ENCODE data around the gene SOX18. TPM values are rescaled to one million over a fixed set of nuclear protein-coding genes. Genes with fewer than 3 reads are reported as not detected.

The SOX18 gene
- total and polyA plus RNA-seq, 2 of the 13 experiments (the other 11 are each of a cell fraction or from before 2014, with no cell fraction given), result 1.6 to 1.9 TPM

GRCh38 chr20:64056889-64057627 lies 7.6 kb upstream of the SOX18 start (continued):
- TF ChIP-seq ZNF30 (CRISPR knock-in tag; IDR thresholded peaks at IDR 0.05), result peak; percentile 77; the same call in 1 of the 2 replicates
- peak; percentile 58; the same call in 1 of the 2 replicates for TF ChIP-seq ZNF232 (CRISPR knock-in tag; IDR thresholded peaks at IDR 0.05; ENCODE audit: borderline replicate concordance)
- TF ChIP-seq DZIP1 (CRISPR knock-in tag; IDR thresholded peaks at IDR 0.05), result peak; percentile 87
- no peak for TF ChIP-seq RORA (CRISPR knock-in tag; IDR thresholded peaks at IDR 0.05)
- TF ChIP-seq WIZ (CRISPR knock-in tag; IDR thresholded peaks at IDR 0.05), result peak; percentile 69; the same call in 1 of the 2 replicates
- TF ChIP-seq TARDBP (CRISPR knock-in tag; IDR thresholded peaks at IDR 0.05), result peak; percentile 32; the same call in 1 of the 2 replicates
- TF ChIP-seq ZKSCAN8 (CRISPR knock-in tag; IDR thresholded peaks at IDR 0.05; ENCODE audit: borderline replicate concordance), result no peak
- no peak for TF ChIP-seq ZMYM4 (CRISPR knock-in tag; IDR thresholded peaks at IDR 0.05)
- no peak for TF ChIP-seq HNRNPH1 (optimal IDR thresholded peaks at IDR 0.05; ENCODE audit: low read depth, low read length)
- 0 out of 2 replicates have a peak, but pooled peaks have one; percentile 50 for TF ChIP-seq ZNF558 (CRISPR knock-in tag; IDR thresholded peaks at IDR 0.05; ENCODE audit: borderline replicate concordance)
- TF ChIP-seq MLX (CRISPR knock-in tag; IDR thresholded peaks at IDR 0.05), result 0 out of 2 replicates have a peak, but pooled peaks have one; percentile 10
- no peak for TF ChIP-seq ISX (CRISPR knock-in tag; conservative IDR thresholded peaks at IDR 0.05)
- 0 out of 2 replicates have a peak, but pooled peaks have one; percentile 45 for TF ChIP-seq ZNF20 (CRISPR knock-in tag; IDR thresholded peaks at IDR 0.05)
- TF ChIP-seq ZBTB10 (CRISPR knock-in tag; IDR thresholded peaks at IDR 0.05; ENCODE audit: borderline replicate concordance), result no peak
- no peak for TF ChIP-seq SUZ12 (IDR thresholded peaks at IDR 0.05; ENCODE audit: low read depth, low read length)
- TF ChIP-seq ZNF577 (CRISPR knock-in tag; IDR thresholded peaks at IDR 0.05; ENCODE audit: borderline replicate concordance, low read depth), result no peak
- TF ChIP-seq TEAD3 (CRISPR knock-in tag; optimal IDR thresholded peaks at IDR 0.05; ENCODE audit: borderline replicate concordance), result peak; percentile 2
- TF ChIP-seq KLF6 (CRISPR knock-in tag; IDR thresholded peaks at IDR 0.05), result 0 out of 2 replicates have a peak, but pooled peaks have one; percentile 11
- peak; percentile 87; the same call in 1 of the 2 replicates for TF ChIP-seq AKAP8 (CRISPR knock-in tag; IDR thresholded peaks at IDR 0.05)
- 0 out of 2 replicates have a peak, but pooled peaks have one; percentile 52 for TF ChIP-seq ZZZ3 (CRISPR knock-in tag; IDR thresholded peaks at IDR 0.05; ENCODE audit: borderline replicate concordance)
- no peak for TF ChIP-seq ELF1 (CRISPR knock-in tag; IDR thresholded peaks at IDR 0.05)
- no peak for TF ChIP-seq JARID2 (CRISPR knock-in tag; IDR thresholded peaks at IDR 0.05; ENCODE audit: insufficient replicate concordance)
- no peak for TF ChIP-seq TAF15 (IDR thresholded peaks at IDR 0.05; ENCODE audit: low read depth, low read length, poor library complexity, severe bottlenecking)
- peak; percentile 74; the same call in 1 of the 2 replicates for TF ChIP-seq CHD4 (IDR thresholded peaks at IDR 0.05; ENCODE audit: borderline replicate concordance, low read length)
- no peak for TF ChIP-seq SCMH1 (CRISPR knock-in tag; IDR thresholded peaks at IDR 0.05; ENCODE audit: borderline replicate concordance)

All from HepG2 (cell line).